WERI-Rb-1 (cell line): ENCODE measurements around the gene AGAP1.

Source experiments
- DNase-seq: peaks from one replicate; pipeline ENCODE4 v3.0.0-alpha.2; 2020
- H3K27ac ChIP-seq: fragments of 250-450 bp; sonication (Bioruptor Pico); 2 replicates; pipeline ENCODE4 v1.5.1; 2020; ENCODE audit warnings: mild to moderate bottlenecking, moderate library complexity
- H3K27me3 ChIP-seq: fragments of 250-450 bp; sonication (Bioruptor Pico); 2 replicates; pipeline ENCODE4 v1.5.1; 2021; ENCODE audit warnings: mild to moderate bottlenecking, low read depth, moderate library complexity; ENCODE audit not compliant: insufficient read depth, severe bottlenecking
- H3K36me3 ChIP-seq: fragments of 250-450 bp; sonication (Bioruptor Pico); 2 replicates; pipeline ENCODE4 v1.5.1; 2020; ENCODE audit warnings: mild to moderate bottlenecking, moderate library complexity
- H3K4me3 ChIP-seq: 2 replicates; pipeline ENCODE4 v1.5.1; 2011; ENCODE audit warnings: low read depth, mild to moderate bottlenecking, control low read depth, low read length
- H3K9me3 ChIP-seq: fragments of 250-450 bp; sonication (Bioruptor Pico); 2 replicates; pipeline ENCODE4 v1.5.1; 2021; ENCODE audit warnings: mild to moderate bottlenecking, moderate library complexity; ENCODE audit not compliant: severe bottlenecking
- TF ChIP-seq, protein P1 (sequence below): IDR thresholded peaks from 2 replicates; pipeline ENCODE4 v1.5.1; 2011; ENCODE audit warnings: low read depth, mild to moderate bottlenecking, control low read depth, inconsistent platforms, low read length

Gene AGAP1

GRCh38 chr2:235449568-235449967 is 44.3 kb upstream of the AGAP1 start:
- no peak for DNase-seq
- Histone ChIP-seq H3K4me3 (no peak overlapping the region), H3K9me3 (no peaks in the 10 kb centered on the region), H3K36me3 (no peaks in the 10 kb centered on the region), H3K27me3 (no peaks in the 10 kb centered on the region), H3K27ac (no peak overlapping the region)
- TF ChIP-seq, protein P1, sequence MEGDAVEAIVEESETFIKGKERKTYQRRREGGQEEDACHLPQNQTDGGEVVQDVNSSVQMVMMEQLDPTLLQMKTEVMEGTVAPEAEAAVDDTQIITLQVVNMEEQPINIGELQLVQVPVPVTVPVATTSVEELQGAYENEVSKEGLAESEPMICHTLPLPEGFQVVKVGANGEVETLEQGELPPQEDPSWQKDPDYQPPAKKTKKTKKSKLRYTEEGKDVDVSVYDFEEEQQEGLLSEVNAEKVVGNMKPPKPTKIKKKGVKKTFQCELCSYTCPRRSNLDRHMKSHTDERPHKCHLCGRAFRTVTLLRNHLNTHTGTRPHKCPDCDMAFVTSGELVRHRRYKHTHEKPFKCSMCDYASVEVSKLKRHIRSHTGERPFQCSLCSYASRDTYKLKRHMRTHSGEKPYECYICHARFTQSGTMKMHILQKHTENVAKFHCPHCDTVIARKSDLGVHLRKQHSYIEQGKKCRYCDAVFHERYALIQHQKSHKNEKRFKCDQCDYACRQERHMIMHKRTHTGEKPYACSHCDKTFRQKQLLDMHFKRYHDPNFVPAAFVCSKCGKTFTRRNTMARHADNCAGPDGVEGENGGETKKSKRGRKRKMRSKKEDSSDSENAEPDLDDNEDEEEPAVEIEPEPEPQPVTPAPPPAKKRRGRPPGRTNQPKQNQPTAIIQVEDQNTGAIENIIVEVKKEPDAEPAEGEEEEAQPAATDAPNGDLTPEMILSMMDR, result no peak

DNA sequence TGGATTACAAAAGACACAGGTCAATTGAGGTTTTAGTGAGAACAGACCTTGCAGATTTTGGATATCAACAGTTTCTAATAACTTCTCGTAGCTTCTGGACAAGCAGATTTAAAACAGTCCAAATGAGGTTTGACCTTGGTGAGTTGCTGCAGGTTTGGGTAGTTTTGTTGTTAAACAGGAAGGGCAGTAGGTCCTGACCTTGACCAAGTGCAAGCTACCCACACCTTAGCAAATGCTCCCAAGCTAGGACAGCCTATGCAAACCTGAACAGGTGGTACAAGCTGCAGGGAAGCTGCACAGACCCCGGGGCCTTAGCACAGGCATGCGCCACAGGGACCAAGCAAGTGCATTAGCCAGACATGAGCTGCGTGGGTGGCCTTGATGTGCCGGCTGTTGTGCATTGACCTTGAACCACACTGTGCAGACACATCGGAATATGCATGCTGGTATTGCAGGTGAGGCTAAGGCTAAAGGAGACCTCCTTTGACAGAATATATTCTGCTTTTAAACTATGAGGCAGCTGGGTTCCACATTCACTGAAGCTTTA is 40.2 kb upstream of the AGAP1 start:
- no peaks in the 10 kb centered on the region for H3K27me3 ChIP-seq
- TF ChIP-seq, protein P1, result no peak
- no peak overlapping the region for H3K27ac ChIP-seq
- no peak for DNase-seq
- no peaks in the 10 kb centered on the region for H3K36me3 ChIP-seq
- H3K9me3 ChIP-seq, result no peaks in the 10 kb centered on the region
- H3K4me3 ChIP-seq, result no peak overlapping the region

GRCh38 chr2:235458839-235459273 is 35.0 kb upstream of the AGAP1 start:
- no peak for DNase-seq
- H3K9me3 ChIP-seq, result no peaks in the 10 kb centered on the region
- H3K36me3 ChIP-seq, result no peaks in the 10 kb centered on the region
- H3K4me3 ChIP-seq, result no peak overlapping the region
- H3K27me3 ChIP-seq, result no peaks in the 10 kb centered on the region
- no peak overlapping the region for H3K27ac ChIP-seq
- TF ChIP-seq, protein P1, result no peak

DNA sequence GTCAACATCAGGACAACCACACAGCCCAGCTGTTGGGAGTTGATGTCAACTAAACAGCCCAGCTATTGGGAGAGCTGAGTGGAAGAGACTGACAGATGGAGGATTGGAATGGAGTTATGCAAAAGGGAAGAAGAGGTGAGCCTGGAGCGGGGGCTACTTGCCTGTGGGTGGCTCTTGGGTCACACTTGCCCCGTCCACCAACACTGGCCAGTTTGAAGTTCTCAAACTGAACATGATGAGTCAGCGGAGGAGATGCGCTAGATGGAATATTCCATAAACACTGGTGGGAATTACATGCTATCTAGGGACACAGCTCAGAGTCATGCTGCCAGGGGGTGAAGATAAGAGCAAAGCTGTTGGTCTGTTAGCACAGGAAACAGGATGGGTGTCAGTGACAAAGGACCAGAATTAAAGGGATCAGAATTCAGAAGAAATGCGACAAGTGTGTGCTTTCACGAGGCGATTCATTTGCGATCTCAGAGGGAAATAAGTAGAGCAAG is 33.2 kb upstream of the AGAP1 start:
- TF ChIP-seq, protein P1, result no peak
- Histone ChIP-seq H3K27ac (no peak overlapping the region), H3K9me3 (no peaks in the 10 kb centered on the region), H3K27me3 (no peaks in the 10 kb centered on the region), H3K36me3 (no peaks in the 10 kb centered on the region), H3K4me3 (no peak overlapping the region)
- no peak for DNase-seq

- DNase-seq, result no peak
- H3K36me3 ChIP-seq, result no peaks in the 10 kb centered on the region
- no peaks in the 10 kb centered on the region for H3K27me3 ChIP-seq
- TF ChIP-seq, protein P1, result no peak
- H3K9me3 ChIP-seq, result no peaks in the 10 kb centered on the region
- no peak overlapping the region for H3K4me3 ChIP-seq
- H3K27ac ChIP-seq, result no peak overlapping the region
These were observed 32.0 kb upstream of the AGAP1 start for GRCh38 chr2:235461763-235462414.
